ENCODE measurements around the gene ETFB. TPM values are rescaled to one million over a fixed set of nuclear protein-coding genes. Genes with fewer than 3 reads are reported as not detected.

Gene ETFB
- total RNA-seq, 2 donors from 2014 or later: 54.3 to 77.3 TPM

GRCh38 chr19:51371186-51371690, 5.0 kb upstream of the ETFB start:
- no peak overlapping the region for H3K27ac Mint-ChIP-seq

GRCh38 chr19:51370230-51370629, 4.0 kb upstream of the ETFB start:
- H3K4me3 ChIP-seq (ENCODE audit: low read length): no peak overlapping the region
- Mint-ChIP-seq H3K4me1 (peaks cover 12% of the 10 kb centered on the region), H3K27me3 (ENCODE audit: insufficient read depth) (peaks cover 6% of the 10 kb centered on the region), H3K4me3 (no peak overlapping the region), H3K36me3 (ENCODE audit: low read depth) (no peaks in the 10 kb centered on the region), H3K27ac (no peak overlapping the region), H3K9me3 (no peaks in the 10 kb centered on the region)
- peaks cover 7% of the 10 kb centered on the region for H3K4me1 ChIP-seq (ENCODE audit: control insufficient read depth, insufficient read depth, low read length)
- DNase-seq: no peak
- no peaks in the 10 kb centered on the region for H3K27me3 ChIP-seq (ENCODE audit: control insufficient read depth, insufficient read depth, low read length, poor library complexity, severe bottlenecking)
- H3K9me3 ChIP-seq (ENCODE audit: control insufficient read depth, low read length): no peaks in the 10 kb centered on the region
- 82 to 93% methylated on average over 3 to 4 of the region's 4 CpGs for WGBS, 2 experiments (ENCODE audit: insufficient coverage in 1 of 2, insufficient read length in 1 of 2)
- no peak overlapping the region for H3K27ac ChIP-seq (ENCODE audit: low read depth, low read length)
- no peak for TF ChIP-seq CTCF (conservative IDR thresholded peaks at IDR 0.05)
- H3K9ac ChIP-seq (ENCODE audit: extremely low read depth, low read length, poor library complexity, severe bottlenecking): no peak overlapping the region
- no peaks in the 10 kb centered on the region for H3K36me3 ChIP-seq (ENCODE audit: control insufficient read depth, insufficient read depth, low read length)

More at GRCh38 chr19:51371186-51371690, 5.0 kb upstream of the ETFB start:
- peaks cover 5% of the 10 kb centered on the region for H3K4me1 Mint-ChIP-seq
- Histone ChIP-seq H3K9me3 (ENCODE audit: control insufficient read depth, low read length) (no peaks in the 10 kb centered on the region), H3K27ac (ENCODE audit: low read depth, low read length) (no peak overlapping the region), H3K36me3 (ENCODE audit: control insufficient read depth, insufficient read depth, low read length) (no peaks in the 10 kb centered on the region), H3K9ac (ENCODE audit: extremely low read depth, low read length, poor library complexity, severe bottlenecking) (no peak overlapping the region), H3K4me3 (ENCODE audit: low read length) (no peak overlapping the region), H3K27me3 (ENCODE audit: control insufficient read depth, insufficient read depth, low read length, poor library complexity, severe bottlenecking) (no peaks in the 10 kb centered on the region), H3K4me1 (ENCODE audit: control insufficient read depth, insufficient read depth, low read length) (peaks cover 7% of the 10 kb centered on the region)
- no peaks in the 10 kb centered on the region for H3K36me3 Mint-ChIP-seq (ENCODE audit: low read depth)
- no peak for TF ChIP-seq CTCF (conservative IDR thresholded peaks at IDR 0.05)
- no peaks in the 10 kb centered on the region for H3K9me3 Mint-ChIP-seq
- no peak overlapping the region for H3K4me3 Mint-ChIP-seq
- 94 to 100% methylated on average over 1 to 8 of the region's 8 CpGs for WGBS, 2 experiments (ENCODE audit: insufficient coverage in 1 of 2, insufficient read length in 1 of 2)
- H3K27me3 Mint-ChIP-seq (ENCODE audit: insufficient read depth): peaks cover 6% of the 10 kb centered on the region
- no peak for DNase-seq

GRCh38 chr19:51368366-51369282, 2.4 kb upstream of the ETFB start, which contains the start of gene CLDND2:
CLDND2 (minus strand) TSS chr19:51369003; CDS start chr19:51368577, 426 bp downstream.
- Histone ChIP-seq H3K4me3 (ENCODE audit: low read length) (peak within 1 kb of the TSS; percentile 94), H3K9ac (ENCODE audit: extremely low read depth, low read length, poor library complexity, severe bottlenecking) (peak within 1 kb of the TSS; percentile 60), H3K27me3 (ENCODE audit: control insufficient read depth, insufficient read depth, low read length, poor library complexity, severe bottlenecking) (no peaks in the 10 kb centered on the region), H3K27ac (ENCODE audit: low read depth, low read length) (peak within 1 kb of the TSS; percentile 96), H3K36me3 (ENCODE audit: control insufficient read depth, insufficient read depth, low read length) (no peaks in the 10 kb centered on the region), H3K4me1 (ENCODE audit: control insufficient read depth, insufficient read depth, low read length) (peaks cover 12% of the 10 kb centered on the region), H3K9me3 (ENCODE audit: control insufficient read depth, low read length) (no peaks in the 10 kb centered on the region)
- Mint-ChIP-seq H3K9me3 (no peaks in the 10 kb centered on the region), H3K4me1 (peaks cover 25% of the 10 kb centered on the region), H3K36me3 (ENCODE audit: low read depth) (no peaks in the 10 kb centered on the region), H3K27ac (peak within 1 kb of the TSS; percentile 95), H3K27me3 (ENCODE audit: insufficient read depth) (peaks cover 6% of the 10 kb centered on the region), H3K4me3 (peak within 1 kb of the TSS; percentile 99)
- no peak for TF ChIP-seq CTCF (conservative IDR thresholded peaks at IDR 0.05)
- whole genome bisulfite sequencing, 2 experiments (ENCODE audit: insufficient coverage in 1 of 2, insufficient read length in 1 of 2): 69 to 76% methylated on average over 4 to 23 of the region's 23 CpGs
- peak; percentile 52 for DNase-seq
